GM20431 (cell line): Measurements from ENCODE around the gene GYS2.

Experiments
- in situ Hi-C: fragments of 300-500 bp; cut with MseI, MboI; formaldehyde crosslinking; loops from one replicate; pipeline ENCODE4 v1.15.0; 2020; ENCODE audit warnings: low sequenced_read_pairs; ENCODE audit not compliant: unreplicated experiment

GYS2 gene

DNA sequence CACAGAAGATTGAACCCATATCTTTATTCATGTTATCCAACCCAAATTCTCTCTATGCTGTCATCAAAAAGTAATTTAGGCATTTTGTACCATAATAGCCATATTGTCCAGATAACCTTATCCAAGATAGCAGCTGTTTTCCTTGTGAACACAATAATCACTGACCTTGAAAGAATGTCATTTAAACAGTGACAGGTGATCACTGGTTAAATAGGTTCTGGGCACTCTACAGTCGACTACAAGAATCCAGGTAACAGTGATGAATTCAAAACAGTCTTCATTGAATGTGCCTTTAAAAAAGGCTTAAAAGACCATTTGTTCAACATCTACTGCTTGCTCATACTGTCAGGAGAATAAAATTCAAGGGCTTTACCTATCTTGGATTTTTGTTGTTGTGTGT lies 83.1 kb downstream of the GYS2 start:
- in situ Hi-C loops: no loop called here

DNA sequence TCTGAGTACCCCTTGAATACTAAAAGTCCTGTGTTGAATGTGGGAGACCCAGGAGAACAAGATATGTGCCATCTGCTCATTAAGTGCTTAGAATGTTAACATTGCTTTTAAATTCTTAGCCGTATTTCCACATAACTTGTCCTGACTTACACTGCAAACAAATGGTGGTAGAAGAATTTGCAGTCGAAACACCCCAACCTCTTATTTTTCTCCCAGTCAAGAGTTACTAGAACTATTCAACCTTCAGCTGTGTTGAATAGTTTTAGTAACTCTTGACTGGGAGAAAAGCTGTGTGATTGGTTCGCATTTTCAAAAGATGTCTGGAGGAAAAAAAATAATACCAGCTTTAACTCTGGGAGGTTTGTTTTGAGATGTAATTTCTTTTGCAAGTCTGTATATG lies 86.2 kb downstream of the GYS2 start:
- in situ Hi-C loops: no loop called here

DNA sequence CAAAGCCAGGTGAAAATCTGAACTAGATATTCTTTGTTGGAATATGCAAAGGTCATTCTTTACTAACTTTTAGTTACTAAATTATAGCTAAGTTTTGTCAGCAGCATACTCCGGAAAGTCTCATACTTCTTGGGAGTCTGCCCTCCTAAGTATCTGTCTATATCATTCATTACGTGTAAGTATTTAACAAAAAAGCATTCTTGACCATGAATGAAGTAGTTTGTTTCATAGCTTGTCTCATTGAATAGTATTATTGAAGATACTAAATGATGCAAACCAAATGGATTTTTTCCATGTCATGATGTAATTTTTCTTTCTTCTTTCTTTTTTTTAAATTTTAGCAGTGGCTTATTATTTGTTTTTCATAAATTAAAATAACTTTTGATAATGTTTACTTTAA lies 88.4 kb downstream of the GYS2 start:
- in situ Hi-C loops: no loop called here

DNA sequence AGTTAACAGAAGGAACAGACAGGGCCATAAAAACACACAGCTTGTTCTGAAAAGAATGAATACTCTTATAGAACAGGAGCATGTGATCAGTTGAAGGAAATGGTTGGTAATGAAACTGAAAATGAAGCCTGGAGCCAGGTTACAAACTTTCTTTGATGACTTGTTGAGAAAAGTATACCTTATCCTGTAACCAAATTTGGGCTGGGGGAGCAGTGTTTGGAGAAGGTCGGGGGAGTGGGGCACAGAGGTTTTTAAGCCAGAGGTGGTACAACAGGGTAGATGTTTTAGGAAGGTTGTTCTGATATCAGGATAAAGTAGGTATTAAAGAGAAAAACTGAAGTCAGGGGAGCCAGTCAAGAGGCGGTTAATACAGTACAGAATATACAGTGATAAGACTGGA lies 94.9 kb downstream of the GYS2 start:
- in situ Hi-C loops: no loop called here

DNA sequence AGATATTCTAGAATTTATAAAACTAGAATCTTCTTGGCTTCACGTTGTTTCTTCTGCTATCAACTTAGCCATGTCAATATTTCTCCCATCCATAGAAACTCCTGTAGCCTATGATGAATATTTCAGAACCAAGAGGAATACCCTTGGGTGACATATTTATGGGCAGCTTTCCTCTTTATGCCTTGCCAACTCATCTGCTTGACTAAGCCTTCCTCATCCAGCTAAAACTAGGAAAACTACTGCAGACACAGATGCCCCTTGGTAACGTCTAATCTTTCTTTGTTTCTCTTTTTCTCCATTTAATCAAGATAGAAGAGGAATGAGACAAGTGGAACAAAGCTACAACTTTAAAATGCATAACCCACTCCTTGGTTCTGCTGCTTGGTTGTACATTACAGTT lies 96.8 kb downstream of the GYS2 start:
- in situ Hi-C loops: no loop called here

- in situ Hi-C loops: no loop called here
These were observed 98.8 kb downstream of the GYS2 start for GRCh38 chr12:21505888-21506287.

- in situ Hi-C loops: no loop called here
These were observed 101.8 kb downstream of the GYS2 start for GRCh38 chr12:21502872-21503271.

- in situ Hi-C loops: no loop called here
These were observed 102.5 kb downstream of the GYS2 start for GRCh38 chr12:21502164-21502496.

DNA sequence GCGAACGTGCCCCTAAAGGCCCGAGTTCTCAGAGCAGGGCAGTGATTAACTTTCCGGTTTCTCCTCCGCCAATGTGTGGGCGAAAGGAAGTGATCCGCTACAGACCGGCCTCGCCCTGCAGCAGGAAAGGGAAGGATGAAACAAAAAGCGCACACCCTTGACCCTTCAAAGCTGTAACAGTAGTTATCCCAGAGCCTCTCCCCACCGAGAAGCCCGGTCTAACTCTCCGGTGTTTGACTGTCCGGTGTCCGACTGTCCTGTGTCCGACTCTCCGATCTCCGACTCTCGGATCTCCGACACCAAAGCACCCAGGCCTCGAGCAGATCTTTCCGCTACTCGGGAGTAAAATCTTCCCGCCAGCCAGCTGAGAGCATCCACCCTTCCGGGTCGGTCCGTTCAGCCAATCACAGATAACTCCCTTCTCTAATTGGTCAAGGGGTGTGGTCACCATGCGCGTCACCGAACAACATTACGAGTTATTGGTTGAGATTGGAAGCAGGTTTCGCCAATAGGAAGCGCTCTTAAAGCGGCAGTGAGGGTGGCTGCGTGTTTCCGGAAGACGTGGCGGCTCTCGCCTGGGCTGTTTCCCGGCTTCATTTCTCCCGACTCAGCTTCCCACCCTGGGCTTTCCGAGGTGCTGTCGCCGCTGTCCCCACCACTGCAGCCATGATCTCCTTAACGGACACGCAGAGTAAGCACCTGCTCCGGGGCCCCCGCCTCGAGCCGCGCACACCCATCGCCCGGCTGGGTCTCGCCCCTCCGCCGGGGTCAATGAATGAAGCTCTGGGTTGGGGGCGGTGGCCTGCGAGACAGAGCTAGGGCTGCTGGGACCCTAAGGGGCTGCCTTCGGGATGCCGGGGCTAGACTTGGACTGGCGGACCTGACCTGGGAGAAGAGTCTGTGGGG lies 103.1 kb downstream of the GYS2 start, which contains the start of the genes GOLT1B and RECQL:
Gene GOLT1B (plus strand): TSS at position 532 of the 906 bp plus-strand sequence. CDS start 135 bp downstream, at position 667.
Gene RECQL (minus strand): TSS at position 378 of the 906 bp plus-strand sequence. CDS start 2,065 bp downstream, outside the sequence.
- in situ Hi-C loops: no loop called here

DNA sequence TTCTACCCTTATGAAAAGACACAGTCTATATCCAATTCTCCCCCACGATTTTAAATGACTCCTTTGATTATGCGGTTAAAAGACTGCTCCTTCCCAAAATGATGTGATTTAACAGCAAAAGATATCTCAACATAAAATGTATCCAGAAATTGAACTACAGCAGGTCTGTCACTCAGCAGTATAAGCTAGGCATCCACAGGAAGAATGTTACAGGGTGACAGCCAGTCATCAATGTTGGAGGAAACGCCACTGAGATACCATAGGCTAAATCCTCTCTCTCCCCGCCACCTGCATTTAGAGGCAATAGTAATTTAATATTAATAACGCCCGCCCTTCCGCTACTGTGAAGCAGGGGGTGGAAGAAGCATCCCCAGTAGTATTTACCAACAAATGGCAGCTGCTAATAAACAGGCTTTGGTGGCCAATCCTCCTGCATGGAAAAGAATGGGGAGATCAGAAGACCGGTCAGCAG lies 103.8 kb downstream of the GYS2 start:
- in situ Hi-C loops: no loop called here

GRCh38 chr12:21499765-21500164 lies 104.9 kb downstream of the GYS2 start:
- in situ Hi-C loops: no loop called here
